GM12865 (cell line): Measurements from ENCODE around the gene MACROH2A2.

Source experiments
- DNase-seq: peaks from one replicate; pipeline ENCODE4 v3.0.0; 2010; ENCODE audit warnings: low read depth
- H3K4me3 ChIP-seq: 2 replicates; pipeline ENCODE4 v1.5.1; 2011; ENCODE audit warnings: mild to moderate bottlenecking, low read depth, low read length, control low read depth
- TF ChIP-seq, protein P1 (sequence below): IDR thresholded peaks from 2 replicates; pipeline ENCODE4 v1.5.1; 2011; ENCODE audit warnings: low read length, control low read depth, low read depth, inconsistent platforms; ENCODE audit not compliant: insufficient read depth; ENCODE audit errors: missing control alignments

Gene MACROH2A2

GRCh38 chr10:70090951-70091350 is 38.3 kb downstream of the MACROH2A2 start:
- H3K4me3 ChIP-seq: no peak overlapping the region
- no peak for DNase-seq
- TF ChIP-seq, protein P1, sequence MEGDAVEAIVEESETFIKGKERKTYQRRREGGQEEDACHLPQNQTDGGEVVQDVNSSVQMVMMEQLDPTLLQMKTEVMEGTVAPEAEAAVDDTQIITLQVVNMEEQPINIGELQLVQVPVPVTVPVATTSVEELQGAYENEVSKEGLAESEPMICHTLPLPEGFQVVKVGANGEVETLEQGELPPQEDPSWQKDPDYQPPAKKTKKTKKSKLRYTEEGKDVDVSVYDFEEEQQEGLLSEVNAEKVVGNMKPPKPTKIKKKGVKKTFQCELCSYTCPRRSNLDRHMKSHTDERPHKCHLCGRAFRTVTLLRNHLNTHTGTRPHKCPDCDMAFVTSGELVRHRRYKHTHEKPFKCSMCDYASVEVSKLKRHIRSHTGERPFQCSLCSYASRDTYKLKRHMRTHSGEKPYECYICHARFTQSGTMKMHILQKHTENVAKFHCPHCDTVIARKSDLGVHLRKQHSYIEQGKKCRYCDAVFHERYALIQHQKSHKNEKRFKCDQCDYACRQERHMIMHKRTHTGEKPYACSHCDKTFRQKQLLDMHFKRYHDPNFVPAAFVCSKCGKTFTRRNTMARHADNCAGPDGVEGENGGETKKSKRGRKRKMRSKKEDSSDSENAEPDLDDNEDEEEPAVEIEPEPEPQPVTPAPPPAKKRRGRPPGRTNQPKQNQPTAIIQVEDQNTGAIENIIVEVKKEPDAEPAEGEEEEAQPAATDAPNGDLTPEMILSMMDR: no peak

DNA sequence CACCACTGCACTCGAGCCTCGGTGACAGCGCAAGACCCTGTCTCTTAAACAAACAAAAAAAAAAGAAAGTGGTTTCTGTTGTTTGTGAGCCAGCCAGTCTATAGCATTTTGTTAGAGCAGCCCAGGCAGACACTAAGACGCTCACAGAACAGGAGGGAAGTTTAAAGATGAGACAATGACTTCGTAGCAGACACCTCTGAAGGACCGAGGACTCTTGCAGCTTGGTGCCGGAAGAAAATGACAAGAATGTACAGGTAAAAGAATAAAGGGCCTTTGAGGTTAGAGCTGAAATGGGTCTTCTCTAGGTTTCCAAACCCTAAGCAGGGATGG is 39.7 kb downstream of the MACROH2A2 start:
- TF ChIP-seq, protein P1: no peak
- no peak overlapping the region for H3K4me3 ChIP-seq
- DNase-seq: no peak

DNA sequence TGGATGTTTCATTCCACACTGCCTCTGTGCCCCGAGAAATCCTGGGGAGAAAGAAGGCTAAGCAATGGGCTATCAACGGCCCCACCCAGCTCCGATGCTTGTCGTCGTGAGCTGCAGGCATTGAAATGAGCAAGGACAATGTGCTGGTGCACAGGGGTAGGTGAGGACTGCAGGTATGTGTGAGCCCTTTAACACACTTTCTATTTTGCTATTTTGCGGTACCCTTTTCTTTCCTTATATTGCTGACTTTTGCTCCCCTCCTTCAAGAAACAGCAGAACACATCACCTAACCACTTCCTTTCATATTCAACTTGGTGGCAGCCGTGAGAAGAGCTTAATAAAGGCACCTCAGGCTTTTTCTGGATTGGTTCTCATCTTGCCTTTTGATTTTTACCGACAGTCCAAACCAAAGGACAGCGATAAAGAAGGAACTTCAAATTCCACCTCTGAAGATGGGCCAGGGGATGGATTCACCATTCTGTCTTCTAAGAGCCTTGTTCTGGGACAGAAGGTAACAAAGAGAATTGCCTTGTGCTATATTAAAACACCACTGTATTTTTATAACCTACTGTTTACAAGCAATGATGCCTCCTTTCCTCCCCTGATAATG is 40.8 kb downstream of the MACROH2A2 start:
- peak; percentile 24 for DNase-seq
- H3K4me3 ChIP-seq: no peak overlapping the region
- TF ChIP-seq, protein P1: no peak

GRCh38 chr10:70094250-70094649 is 41.6 kb downstream of the MACROH2A2 start:
- TF ChIP-seq, protein P1: no peak
- no peak for DNase-seq
- no peak overlapping the region for H3K4me3 ChIP-seq

DNA sequence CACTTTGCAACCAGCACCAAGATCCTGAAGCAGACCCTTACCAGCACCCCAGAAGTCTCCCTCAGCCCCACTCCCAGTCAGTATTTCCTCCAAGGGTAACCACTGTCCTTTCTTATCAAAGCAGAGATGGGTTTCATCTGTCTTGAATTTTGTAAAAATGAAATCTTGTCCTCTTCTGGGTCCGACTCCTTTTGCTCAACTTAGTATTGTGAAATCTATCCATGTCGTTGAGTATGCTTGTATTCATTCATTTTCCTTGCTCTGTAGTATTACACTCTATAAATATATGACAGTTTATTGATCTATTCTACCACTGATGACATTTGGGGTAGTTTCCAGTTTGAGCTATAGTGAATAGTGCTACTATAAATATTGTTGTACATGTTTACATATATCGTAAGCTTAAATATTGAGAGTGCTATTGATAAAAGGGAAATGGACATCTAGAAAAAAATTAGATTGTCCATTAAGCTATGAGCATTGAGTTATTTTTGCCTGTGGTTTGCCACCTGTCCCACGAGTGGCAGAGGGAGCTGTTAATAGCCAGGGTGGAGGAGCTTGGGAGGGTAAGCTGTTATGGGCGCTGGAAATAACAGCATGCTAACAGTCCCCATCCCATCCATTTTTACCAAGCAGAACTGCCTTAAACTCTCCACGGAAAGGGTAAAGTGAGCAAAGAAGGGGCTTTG is 43.5 kb downstream of the MACROH2A2 start:
- H3K4me3 ChIP-seq: no peak overlapping the region
- no peak for DNase-seq
- TF ChIP-seq, protein P1: no peak

- TF ChIP-seq, protein P1: no peak
- no peak overlapping the region for H3K4me3 ChIP-seq
- DNase-seq: no peak
Observed at GRCh38 chr10:70096705-70097420, 44.2 kb downstream of the MACROH2A2 start.
